GM19351 (cell line): ENCODE measurements around the gene ABCA5.

Source experiments
- ATAC-seq: cut with Tn5 transposase; IDR thresholded peaks from one replicate; pipeline ENCODE4 v1.9.1; 2021; ENCODE audit warnings: mild to moderate bottlenecking, moderate library complexity; ENCODE audit not compliant: unreplicated experiment

Gene ABCA5

GRCh38 chr17:69269131-69269998 is 57.6 kb downstream of the ABCA5 start:
- ATAC-seq: no peak

- ATAC-seq: no peak
These were observed 58.4 kb downstream of the ABCA5 start for GRCh38 chr17:69268543-69269014.

GRCh38 chr17:69267219-69267618 is 59.7 kb downstream of the ABCA5 start:
- no peak for ATAC-seq

- ATAC-seq: no peak
These were observed 61.1 kb downstream of the ABCA5 start for GRCh38 chr17:69265873-69266272.

GRCh38 chr17:69254187-69254586 is 72.7 kb downstream of the ABCA5 start:
- no peak for ATAC-seq

GRCh38 chr17:69250641-69251040 is 76.3 kb downstream of the ABCA5 start:
- no peak for ATAC-seq

- ATAC-seq: no peak
These were observed 80.1 kb downstream of the ABCA5 start for GRCh38 chr17:69246726-69247375.

- ATAC-seq: no peak
These were observed 80.7 kb downstream of the ABCA5 start for GRCh38 chr17:69246202-69246601.

GRCh38 chr17:69245617-69246016 is 81.3 kb downstream of the ABCA5 start:
- ATAC-seq: no peak

- no peak for ATAC-seq
These were observed 87.0 kb downstream of the ABCA5 start for GRCh38 chr17:69239611-69240600.

GRCh38 chr17:69236946-69237345 is 90.0 kb downstream of the ABCA5 start:
- no peak for ATAC-seq

GRCh38 chr17:69236464-69236863 is 90.5 kb downstream of the ABCA5 start:
- no peak for ATAC-seq

- ATAC-seq: peak; percentile 95
These were observed 91.4 kb downstream of the ABCA5 start for GRCh38 chr17:69235338-69236058.

- ATAC-seq: no peak
These were observed 94.3 kb downstream of the ABCA5 start for GRCh38 chr17:69232650-69233049.

GRCh38 chr17:69231521-69231920 is 95.4 kb downstream of the ABCA5 start:
- no peak for ATAC-seq

GRCh38 chr17:69230939-69231338 is 96.0 kb downstream of the ABCA5 start:
- no peak for ATAC-seq

GRCh38 chr17:69228576-69228975 is 98.4 kb downstream of the ABCA5 start, which contains the start of gene ABCA10:
TSS of gene ABCA10 (minus strand) at chr17:69228824. CDS start at chr17:69225358, 3,466 bp downstream.
- ATAC-seq: no peak

- no peak for ATAC-seq
These were observed 98.9 kb downstream of the ABCA5 start for GRCh38 chr17:69228018-69228417.

GRCh38 chr17:69227541-69227940 is 99.4 kb downstream of the ABCA5 start:
- ATAC-seq: no peak

- peak; percentile 98 for ATAC-seq
These were observed 103.1 kb downstream of the ABCA5 start for GRCh38 chr17:69223809-69224208.
